K562 (cell line): ENCODE results near the gene SYTL2. TPM values are rescaled to one million over a fixed set of nuclear protein-coding genes. Genes with fewer than 3 reads are reported as not detected.
A peak's percentile ranks its signal among the peaks of the same experiment; 100 is the strongest.

Experiments
- ARID2 ChIP-seq: fragments of 450-650 bp; IDR thresholded peaks from 2 replicates; pipeline ENCODE4 v1.6.1; 2017; ENCODE audit warnings: antibody characterized with exemption, mild to moderate bottlenecking
- ATF1 ChIP-seq, 2 experiments: fragments of 450-650 bp in 1 of 2; IDR thresholded peaks; 2 replicates each; pipeline ENCODE4 v1.6.1; 2016; ENCODE audit warnings: missing compliant biosample characterization in 1 of 2, missing genetic modification characterization in 1 of 2
- ATF7 ChIP-seq: fragments of 450-650 bp; IDR thresholded peaks from 2 replicates; pipeline ENCODE4 v1.7.1; 2014; ENCODE audit warnings: mild to moderate bottlenecking, moderate library complexity
- BACH1 ChIP-seq: fragments of 200-800 bp; sonication (Bioruptor generic); IDR thresholded peaks from 2 replicates; pipeline ENCODE4 v1.6.1; 2016; ENCODE audit warnings: missing genetic modification characterization, missing compliant biosample characterization
- CREM ChIP-seq: IDR thresholded peaks from 2 replicates; pipeline ENCODE4 v1.6.1; 2014; ENCODE audit warnings: antibody characterized with exemption, low read depth
- ERF ChIP-seq: fragments of 450-650 bp; formaldehyde crosslinking; IDR thresholded peaks from 2 replicates; pipeline ENCODE4 v1.4.0; 2020; ENCODE audit warnings: mild to moderate bottlenecking, mixed read lengths
- MEF2D ChIP-seq: conservative IDR thresholded peaks from 2 replicates; pipeline ENCODE4 v1.6.1; 2016; ENCODE audit warnings: low read depth, missing genetic modification characterization, missing compliant biosample characterization
- NBN ChIP-seq: fragments of 450-650 bp; IDR thresholded peaks from 2 replicates; pipeline ENCODE4 v1.6.1; 2016; ENCODE audit warnings: low read depth, mild to moderate bottlenecking
- PHF8 ChIP-seq: fragments of 200-600 bp; sonication (generic); IDR thresholded peaks from 2 replicates; pipeline ENCODE4 v1.6.1; 2012; ENCODE audit warnings: mixed run types, mild to moderate bottlenecking, inconsistent platforms, low read length, moderate library complexity, borderline replicate concordance
- POLR2H ChIP-seq: IDR thresholded peaks from 2 replicates; pipeline ENCODE4 v1.6.1; 2016; ENCODE audit warnings: missing genetic modification characterization, low read depth, mild to moderate bottlenecking, control low read depth, missing compliant biosample characterization, moderate library complexity
- RBM15 ChIP-seq: fragments of 200-400 bp; formaldehyde crosslinking; IDR thresholded peaks from 2 replicates; pipeline ENCODE4 v1.6.1; 2018; ENCODE audit warnings: mild to moderate bottlenecking, low read length, moderate library complexity; ENCODE audit not compliant: insufficient read depth
- SOX6 ChIP-seq: fragments of 450-650 bp; IDR thresholded peaks from 2 replicates; pipeline ENCODE4 v1.6.1; 2014; ENCODE audit warnings: mild to moderate bottlenecking
- polyA plus RNA-seq, 8 experiments: library from polyadenylated mRNA; depleted of rRNA in 4 of 8; stranded (reverse) in 5 of 8; unstranded in 3 of 8; fragments of >200 nt; fragmentation: Nextera tagmentation in 2 of 8; fragmentation: Illumina TruSeq in 1 of 8; extraction: Ambion mirVana in 2 of 8; extraction: Trizol in 1 of 8; gene quantifications; 2 replicates each; pipeline versions ENCODE4 v1.2.1 to v1.2.3, GENCODE V29; 2011 to 2014; ENCODE audit warnings: inconsistent platforms in 1 of 8, missing spikeins in 1 of 8
- total RNA-seq, 7 experiments: library from RNA; depleted of rRNA in 6 of 7; stranded (reverse); fragments of >200 nt in 6 of 7; fragmentation: Illumina TruSeq in 2 of 7; extraction: Trizol in 2 of 7; gene quantifications; 2 replicates each; pipeline versions ENCODE4 v1.2.1 to v1.2.3, GENCODE V29; 2011 to 2021; ENCODE audit warnings: low replicate concordance in 1 of 7
- TF ChIP-seq, protein P1 (sequence below), 3 experiments: fragments of 200-800 bp in 1 of 3; sonication (Bioruptor generic) in 1 of 3; sonication (generic) in 1 of 3; formaldehyde crosslinking in 1 of 3; IDR thresholded peaks; 2 replicates each; pipeline versions ENCODE4 v1.6.1 to v1.8.0; 2016 to 2022; ENCODE audit warnings: mild to moderate bottlenecking in 2 of 3, missing compliant biosample characterization in 2 of 3, missing genetic modification characterization in 2 of 3, missing genetic modification reagents in 1 of 3
- TF ChIP-seq, protein P2 (sequence below): sonication (generic); formaldehyde crosslinking; IDR thresholded peaks from 2 replicates; pipeline ENCODE4 v1.8.0; 2022; ENCODE audit warnings: mild to moderate bottlenecking, missing genetic modification reagents
- TF ChIP-seq, protein P3 (sequence below): fragments of 450-650 bp; formaldehyde crosslinking; IDR thresholded peaks from 2 replicates; pipeline ENCODE4 v1.4.0; 2020; ENCODE audit warnings: mild to moderate bottlenecking, moderate library complexity
- TF ChIP-seq, protein P4 (sequence below): fragments of 250-450 bp; sonication (Bioruptor Pico); IDR thresholded peaks from 2 replicates; pipeline ENCODE4 v1.4.0; 2020; ENCODE audit warnings: mild to moderate bottlenecking, moderate library complexity

Gene SYTL2
- total and polyA plus RNA-seq, 9 of the 15 experiments (the other 6 are each of a cell fraction or from before 2014, with no cell fraction given): 0.05 to 0.57 (median 0.35) TPM

DNA sequence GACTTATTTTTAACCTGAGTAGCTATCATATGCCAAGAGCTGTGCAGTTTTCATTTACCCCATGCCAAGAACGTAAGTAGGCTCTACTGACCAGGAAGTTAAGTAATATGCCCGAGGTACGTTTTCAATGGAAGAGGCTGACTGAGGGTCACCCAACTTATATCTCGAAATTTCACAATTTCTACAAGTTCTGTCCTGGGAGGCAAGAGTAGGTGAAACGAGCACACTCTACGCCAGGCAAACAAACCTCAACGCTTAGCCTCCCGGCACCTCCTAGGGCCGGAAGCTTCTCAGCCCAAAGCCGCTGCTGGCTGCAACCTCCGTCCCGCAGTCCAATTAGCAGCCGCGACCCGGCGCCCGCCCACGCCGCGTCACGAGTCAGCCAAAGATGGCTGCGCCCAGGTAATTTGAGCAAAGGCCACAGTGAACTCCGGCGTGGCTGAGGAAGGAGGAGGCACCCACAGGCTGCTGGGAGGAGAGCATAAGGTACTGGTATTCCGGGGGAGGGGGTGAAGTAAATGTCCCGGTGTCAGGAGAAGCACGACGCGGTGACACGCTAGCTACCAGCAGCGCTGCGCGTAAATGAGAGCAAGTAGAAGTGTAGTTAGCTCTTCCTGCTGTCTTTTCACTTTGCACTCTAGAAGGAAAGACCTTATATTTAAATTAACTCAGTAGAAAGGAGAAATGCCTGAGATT lies 163.2 kb downstream of the SYTL2 start, which contains the start of gene TMEM126A (continued):
- TF ChIP-seq RBM15 (no peak), POLR2H (tag) (peak; percentile 85), ERF (CRISPR knock-in tag) (0 out of 2 replicates have a peak, but pooled peaks have one; percentile 51), ATF1 (CRISPR knock-in tag; IDR thresholded peaks at IDR 0.05) (no peak), ATF1 (tag; IDR thresholded peaks at IDR 0.05) (peak; percentile 96), NBN (peak; percentile 56; the same call in 1 of the 2 replicates), ARID2 (no peak), SOX6 (0 out of 2 replicates have a peak, but pooled peaks have one; percentile 25), PHF8 (peak; percentile 90), BACH1 (tag) (0 out of 2 replicates have a peak, but pooled peaks have one; percentile 24), MEF2D (tag) (no peak), ATF7 (peak; percentile 67; the same call in 1 of the 2 replicates), CREM (peak; percentile 89)
- TF ChIP-seq, protein P1, sequence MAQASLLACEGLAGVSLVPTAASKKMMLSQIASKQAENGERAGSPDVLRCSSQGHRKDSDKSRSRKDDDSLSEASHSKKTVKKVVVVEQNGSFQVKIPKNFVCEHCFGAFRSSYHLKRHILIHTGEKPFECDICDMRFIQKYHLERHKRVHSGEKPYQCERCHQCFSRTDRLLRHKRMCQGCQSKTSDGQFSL (CRISPR knock-in tag; IDR thresholded peaks at IDR 0.05): peak; percentile 73; the same call in 1 of the 2 replicates
- TF ChIP-seq, protein P1 (tag; IDR thresholded peaks at IDR 0.05): no peak
- TF ChIP-seq, protein P2, sequence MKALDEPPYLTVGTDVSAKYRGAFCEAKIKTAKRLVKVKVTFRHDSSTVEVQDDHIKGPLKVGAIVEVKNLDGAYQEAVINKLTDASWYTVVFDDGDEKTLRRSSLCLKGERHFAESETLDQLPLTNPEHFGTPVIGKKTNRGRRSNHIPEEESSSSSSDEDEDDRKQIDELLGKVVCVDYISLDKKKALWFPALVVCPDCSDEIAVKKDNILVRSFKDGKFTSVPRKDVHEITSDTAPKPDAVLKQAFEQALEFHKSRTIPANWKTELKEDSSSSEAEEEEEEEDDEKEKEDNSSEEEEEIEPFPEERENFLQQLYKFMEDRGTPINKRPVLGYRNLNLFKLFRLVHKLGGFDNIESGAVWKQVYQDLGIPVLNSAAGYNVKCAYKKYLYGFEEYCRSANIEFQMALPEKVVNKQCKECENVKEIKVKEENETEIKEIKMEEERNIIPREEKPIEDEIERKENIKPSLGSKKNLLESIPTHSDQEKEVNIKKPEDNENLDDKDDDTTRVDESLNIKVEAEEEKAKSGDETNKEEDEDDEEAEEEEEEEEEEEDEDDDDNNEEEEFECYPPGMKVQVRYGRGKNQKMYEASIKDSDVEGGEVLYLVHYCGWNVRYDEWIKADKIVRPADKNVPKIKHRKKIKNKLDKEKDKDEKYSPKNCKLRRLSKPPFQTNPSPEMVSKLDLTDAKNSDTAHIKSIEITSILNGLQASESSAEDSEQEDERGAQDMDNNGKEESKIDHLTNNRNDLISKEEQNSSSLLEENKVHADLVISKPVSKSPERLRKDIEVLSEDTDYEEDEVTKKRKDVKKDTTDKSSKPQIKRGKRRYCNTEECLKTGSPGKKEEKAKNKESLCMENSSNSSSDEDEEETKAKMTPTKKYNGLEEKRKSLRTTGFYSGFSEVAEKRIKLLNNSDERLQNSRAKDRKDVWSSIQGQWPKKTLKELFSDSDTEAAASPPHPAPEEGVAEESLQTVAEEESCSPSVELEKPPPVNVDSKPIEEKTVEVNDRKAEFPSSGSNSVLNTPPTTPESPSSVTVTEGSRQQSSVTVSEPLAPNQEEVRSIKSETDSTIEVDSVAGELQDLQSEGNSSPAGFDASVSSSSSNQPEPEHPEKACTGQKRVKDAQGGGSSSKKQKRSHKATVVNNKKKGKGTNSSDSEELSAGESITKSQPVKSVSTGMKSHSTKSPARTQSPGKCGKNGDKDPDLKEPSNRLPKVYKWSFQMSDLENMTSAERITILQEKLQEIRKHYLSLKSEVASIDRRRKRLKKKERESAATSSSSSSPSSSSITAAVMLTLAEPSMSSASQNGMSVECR (CRISPR knock-in tag): peak; percentile 69
- TF ChIP-seq, protein P3, sequence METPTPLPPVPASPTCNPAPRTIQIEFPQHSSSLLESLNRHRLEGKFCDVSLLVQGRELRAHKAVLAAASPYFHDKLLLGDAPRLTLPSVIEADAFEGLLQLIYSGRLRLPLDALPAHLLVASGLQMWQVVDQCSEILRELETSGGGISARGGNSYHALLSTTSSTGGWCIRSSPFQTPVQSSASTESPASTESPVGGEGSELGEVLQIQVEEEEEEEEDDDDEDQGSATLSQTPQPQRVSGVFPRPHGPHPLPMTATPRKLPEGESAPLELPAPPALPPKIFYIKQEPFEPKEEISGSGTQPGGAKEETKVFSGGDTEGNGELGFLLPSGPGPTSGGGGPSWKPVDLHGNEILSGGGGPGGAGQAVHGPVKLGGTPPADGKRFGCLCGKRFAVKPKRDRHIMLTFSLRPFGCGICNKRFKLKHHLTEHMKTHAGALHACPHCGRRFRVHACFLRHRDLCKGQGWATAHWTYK (CRISPR knock-in tag): 0 out of 2 replicates have a peak, but pooled peaks have one; percentile 24
- TF ChIP-seq, protein P4, sequence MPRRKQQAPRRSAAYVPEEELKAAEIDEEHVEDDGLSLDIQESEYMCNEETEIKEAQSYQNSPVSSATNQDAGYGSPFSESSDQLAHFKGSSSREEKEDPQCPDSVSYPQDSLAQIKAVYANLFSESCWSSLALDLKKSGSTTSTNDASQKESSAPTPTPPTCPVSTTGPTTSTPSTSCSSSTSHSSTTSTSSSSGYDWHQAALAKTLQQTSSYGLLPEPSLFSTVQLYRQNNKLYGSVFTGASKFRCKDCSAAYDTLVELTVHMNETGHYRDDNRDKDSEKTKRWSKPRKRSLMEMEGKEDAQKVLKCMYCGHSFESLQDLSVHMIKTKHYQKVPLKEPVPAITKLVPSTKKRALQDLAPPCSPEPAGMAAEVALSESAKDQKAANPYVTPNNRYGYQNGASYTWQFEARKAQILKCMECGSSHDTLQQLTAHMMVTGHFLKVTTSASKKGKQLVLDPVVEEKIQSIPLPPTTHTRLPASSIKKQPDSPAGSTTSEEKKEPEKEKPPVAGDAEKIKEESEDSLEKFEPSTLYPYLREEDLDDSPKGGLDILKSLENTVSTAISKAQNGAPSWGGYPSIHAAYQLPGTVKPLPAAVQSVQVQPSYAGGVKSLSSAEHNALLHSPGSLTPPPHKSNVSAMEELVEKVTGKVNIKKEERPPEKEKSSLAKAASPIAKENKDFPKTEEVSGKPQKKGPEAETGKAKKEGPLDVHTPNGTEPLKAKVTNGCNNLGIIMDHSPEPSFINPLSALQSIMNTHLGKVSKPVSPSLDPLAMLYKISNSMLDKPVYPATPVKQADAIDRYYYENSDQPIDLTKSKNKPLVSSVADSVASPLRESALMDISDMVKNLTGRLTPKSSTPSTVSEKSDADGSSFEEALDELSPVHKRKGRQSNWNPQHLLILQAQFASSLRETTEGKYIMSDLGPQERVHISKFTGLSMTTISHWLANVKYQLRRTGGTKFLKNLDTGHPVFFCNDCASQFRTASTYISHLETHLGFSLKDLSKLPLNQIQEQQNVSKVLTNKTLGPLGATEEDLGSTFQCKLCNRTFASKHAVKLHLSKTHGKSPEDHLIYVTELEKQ (CRISPR knock-in tag): no peak
